ENCODE measurements around the gene NCMAP.

GRCh38 chr1:24526940-24527542 lies 28.8 kb upstream of the NCMAP start:
- TF ChIP-seq GATA2 (IDR thresholded peaks at IDR 0.05; ENCODE audit: low read depth, low read length): no peak
- no peak for TF ChIP-seq GATA3 (IDR thresholded peaks at IDR 0.05; ENCODE audit: low read depth, low read length)

Measured in SH-SY5Y (cell line).